ENCODE measurements around the gene ATM.

- TF ChIP-seq CEBPB (IDR thresholded peaks at IDR 0.05) = no peak
- no peak for TF ChIP-seq RAD21 (IDR thresholded peaks at IDR 0.05; ENCODE audit: low read depth)
- no peak for TF ChIP-seq EP300 (IDR thresholded peaks at IDR 0.05; ENCODE audit: borderline replicate concordance)
- TF ChIP-seq TAF1 (IDR thresholded peaks at IDR 0.05; ENCODE audit: low read depth) = no peak
- no peak for TF ChIP-seq MAX (IDR thresholded peaks at IDR 0.05)
- TF ChIP-seq, protein P1, sequence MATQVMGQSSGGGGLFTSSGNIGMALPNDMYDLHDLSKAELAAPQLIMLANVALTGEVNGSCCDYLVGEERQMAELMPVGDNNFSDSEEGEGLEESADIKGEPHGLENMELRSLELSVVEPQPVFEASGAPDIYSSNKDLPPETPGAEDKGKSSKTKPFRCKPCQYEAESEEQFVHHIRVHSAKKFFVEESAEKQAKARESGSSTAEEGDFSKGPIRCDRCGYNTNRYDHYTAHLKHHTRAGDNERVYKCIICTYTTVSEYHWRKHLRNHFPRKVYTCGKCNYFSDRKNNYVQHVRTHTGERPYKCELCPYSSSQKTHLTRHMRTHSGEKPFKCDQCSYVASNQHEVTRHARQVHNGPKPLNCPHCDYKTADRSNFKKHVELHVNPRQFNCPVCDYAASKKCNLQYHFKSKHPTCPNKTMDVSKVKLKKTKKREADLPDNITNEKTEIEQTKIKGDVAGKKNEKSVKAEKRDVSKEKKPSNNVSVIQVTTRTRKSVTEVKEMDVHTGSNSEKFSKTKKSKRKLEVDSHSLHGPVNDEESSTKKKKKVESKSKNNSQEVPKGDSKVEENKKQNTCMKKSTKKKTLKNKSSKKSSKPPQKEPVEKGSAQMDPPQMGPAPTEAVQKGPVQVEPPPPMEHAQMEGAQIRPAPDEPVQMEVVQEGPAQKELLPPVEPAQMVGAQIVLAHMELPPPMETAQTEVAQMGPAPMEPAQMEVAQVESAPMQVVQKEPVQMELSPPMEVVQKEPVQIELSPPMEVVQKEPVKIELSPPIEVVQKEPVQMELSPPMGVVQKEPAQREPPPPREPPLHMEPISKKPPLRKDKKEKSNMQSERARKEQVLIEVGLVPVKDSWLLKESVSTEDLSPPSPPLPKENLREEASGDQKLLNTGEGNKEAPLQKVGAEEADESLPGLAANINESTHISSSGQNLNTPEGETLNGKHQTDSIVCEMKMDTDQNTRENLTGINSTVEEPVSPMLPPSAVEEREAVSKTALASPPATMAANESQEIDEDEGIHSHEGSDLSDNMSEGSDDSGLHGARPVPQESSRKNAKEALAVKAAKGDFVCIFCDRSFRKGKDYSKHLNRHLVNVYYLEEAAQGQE (IDR thresholded peaks at IDR 0.05; ENCODE audit: low read depth) = no peak
- TF ChIP-seq, protein P2, sequence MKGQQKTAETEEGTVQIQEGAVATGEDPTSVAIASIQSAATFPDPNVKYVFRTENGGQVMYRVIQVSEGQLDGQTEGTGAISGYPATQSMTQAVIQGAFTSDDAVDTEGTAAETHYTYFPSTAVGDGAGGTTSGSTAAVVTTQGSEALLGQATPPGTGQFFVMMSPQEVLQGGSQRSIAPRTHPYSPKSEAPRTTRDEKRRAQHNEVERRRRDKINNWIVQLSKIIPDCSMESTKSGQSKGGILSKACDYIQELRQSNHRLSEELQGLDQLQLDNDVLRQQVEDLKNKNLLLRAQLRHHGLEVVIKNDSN (IDR thresholded peaks at IDR 0.05) = no peak
- TF ChIP-seq TEAD4 (IDR thresholded peaks at IDR 0.05) = no peak
Observed at GRCh38 chr11:108388576-108388975, 165.7 kb downstream of the ATM start.

Data from Ishikawa (cell line).